Thyroid gland (tissue), 4 donors: Measurements from ENCODE around the gene CDH18.

Experiments
- POLR2A ChIP-seq, 2 donors: fragments of 450-650 bp; IDR thresholded peaks; one replicate each; pipeline ENCODE4 v1.6.1; 2017; ENCODE audit warnings: antibody characterized with exemption in 2 of 2, mild to moderate bottlenecking in 2 of 2, moderate library complexity in 1 of 2
- TF ChIP-seq, protein P1 (sequence below), 6 experiments: fragments of 200-600 bp in 3 of 6; fragments of 450-650 bp in 3 of 6; sonication (generic) in 3 of 6; IDR thresholded peaks; one replicate each; pipeline ENCODE4 v1.5.1; 2016 to 2019; ENCODE audit warnings: antibody characterized with exemption in 6 of 6, mild to moderate bottlenecking in 2 of 6, inconsistent platforms in 1 of 6, moderate library complexity in 1 of 6

DNA sequence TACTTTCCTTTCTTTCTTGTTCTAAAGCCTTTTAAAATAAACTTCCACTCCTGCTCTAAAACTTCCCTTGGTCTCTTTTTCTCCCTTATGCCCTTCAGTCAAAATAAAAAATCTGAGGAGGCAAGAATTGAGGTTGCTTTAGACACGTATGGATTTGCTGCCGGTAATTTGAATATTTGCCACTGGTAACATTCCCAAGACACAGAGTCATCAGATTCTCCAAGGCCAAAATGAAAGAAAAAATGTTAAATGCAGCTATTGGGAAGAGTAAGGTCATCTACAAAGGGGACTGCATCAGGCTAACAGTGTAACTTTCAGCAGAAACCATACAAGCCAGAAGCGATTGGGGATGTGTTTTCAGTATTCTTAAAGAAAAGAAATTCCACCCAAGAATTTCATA lies 311.1 kb downstream of the CDH18 start:
- TF ChIP-seq, protein P1, sequence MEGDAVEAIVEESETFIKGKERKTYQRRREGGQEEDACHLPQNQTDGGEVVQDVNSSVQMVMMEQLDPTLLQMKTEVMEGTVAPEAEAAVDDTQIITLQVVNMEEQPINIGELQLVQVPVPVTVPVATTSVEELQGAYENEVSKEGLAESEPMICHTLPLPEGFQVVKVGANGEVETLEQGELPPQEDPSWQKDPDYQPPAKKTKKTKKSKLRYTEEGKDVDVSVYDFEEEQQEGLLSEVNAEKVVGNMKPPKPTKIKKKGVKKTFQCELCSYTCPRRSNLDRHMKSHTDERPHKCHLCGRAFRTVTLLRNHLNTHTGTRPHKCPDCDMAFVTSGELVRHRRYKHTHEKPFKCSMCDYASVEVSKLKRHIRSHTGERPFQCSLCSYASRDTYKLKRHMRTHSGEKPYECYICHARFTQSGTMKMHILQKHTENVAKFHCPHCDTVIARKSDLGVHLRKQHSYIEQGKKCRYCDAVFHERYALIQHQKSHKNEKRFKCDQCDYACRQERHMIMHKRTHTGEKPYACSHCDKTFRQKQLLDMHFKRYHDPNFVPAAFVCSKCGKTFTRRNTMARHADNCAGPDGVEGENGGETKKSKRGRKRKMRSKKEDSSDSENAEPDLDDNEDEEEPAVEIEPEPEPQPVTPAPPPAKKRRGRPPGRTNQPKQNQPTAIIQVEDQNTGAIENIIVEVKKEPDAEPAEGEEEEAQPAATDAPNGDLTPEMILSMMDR (IDR thresholded peaks at IDR 0.05) = no peak
- no peak for TF ChIP-seq POLR2A (IDR thresholded peaks at IDR 0.05)
